PC-9 (cell line): ENCODE results near the gene KIAA0232. TPM values are rescaled to one million over a fixed set of nuclear protein-coding genes. Genes with fewer than 3 reads are reported as not detected.
"Not testable (repeated sequence)": the region's sequence is repeated elsewhere in the genome, so short reads cannot be mapped to it uniquely, and the experiment has no call there.

Source experiments
- BruUV-seq: library from RNA; stranded (reverse); fragments of 400-500 nt; replicated peaks from 2 replicates; lab custom pipeline; 2021; lab: Mats Ljungman, UMichigan
- CTCF ChIA-PET: fragments of 300-600 bp; sonication (Branson Sonifier 250); formaldehyde crosslinking; loops from one replicate; lab custom pipeline; 2022; ENCODE audit warnings: antibody characterized with exemption; lab: Charles Lee
- POLR2A ChIA-PET: fragments of 300-600 bp; sonication (Branson Sonifier 250); formaldehyde crosslinking; loops from one replicate; lab custom pipeline; 2022; ENCODE audit warnings: antibody characterized with exemption; ENCODE audit not compliant: unreplicated experiment; lab: Charles Lee
- DNase-seq, 2 experiments: peaks; one replicate each; pipeline versions ENCODE4 v3.0.0 to v3.0.0-alpha.2; 2015 to 2022; ENCODE audit warnings: mixed read lengths in 1 of 2
- H2AFZ ChIP-seq: fragments of 200-600 bp; sonication (generic); 2 replicates; pipeline ENCODE4 v1.8.1; 2017; ENCODE audit warnings: antibody characterized with exemption
- H3F3A ChIP-seq: fragments of 200-600 bp; sonication (generic); 2 replicates; pipeline ENCODE4 v1.8.1; 2017; ENCODE audit warnings: antibody characterized with exemption, mild to moderate bottlenecking, low read depth; ENCODE audit not compliant: insufficient read depth
- H3K27ac ChIP-seq: fragments of 200-600 bp; sonication (generic); 2 replicates; pipeline ENCODE4 v1.6.1; 2016; ENCODE audit warnings: mixed run types
- H3K27me3 ChIP-seq: fragments of 200-600 bp; sonication (generic); 2 replicates; pipeline ENCODE4 v1.6.1; 2016; ENCODE audit warnings: low read depth, mixed run types; ENCODE audit not compliant: insufficient read depth
- H3K36me3 ChIP-seq: fragments of 200-600 bp; sonication (generic); 2 replicates; pipeline ENCODE4 v1.6.1; 2016; ENCODE audit warnings: low read depth, mixed run types
- H3K4me1 ChIP-seq: fragments of 200-600 bp; sonication (generic); replicated peaks from 2 replicates; pipeline ENCODE4 v1.6.1; 2016; ENCODE audit warnings: mixed run types; ENCODE audit not compliant: insufficient read depth
- H3K4me2 ChIP-seq: fragments of 200-600 bp; sonication (generic); 2 replicates; pipeline ENCODE4 v1.6.1; 2017; ENCODE audit warnings: mixed run types
- H3K4me3 ChIP-seq: fragments of 200-600 bp; sonication (generic); 2 replicates; pipeline ENCODE4 v1.6.1; 2016; ENCODE audit warnings: mixed run types
- H3K79me2 ChIP-seq: fragments of 200-600 bp; sonication (generic); 2 replicates; pipeline ENCODE4 v1.6.1; 2017; ENCODE audit warnings: low read depth, mixed run types
- H3K9me2 ChIP-seq: fragments of 200-600 bp; sonication (generic); 2 replicates; pipeline ENCODE4 v1.8.1; 2017; ENCODE audit warnings: mild to moderate bottlenecking; ENCODE audit not compliant: insufficient read depth
- H3K9me3 ChIP-seq: fragments of 200-600 bp; sonication (generic); 2 replicates; pipeline ENCODE4 v1.8.1; 2016; ENCODE audit warnings: low read depth; ENCODE audit not compliant: insufficient read depth
- H4K20me1 ChIP-seq: fragments of 200-600 bp; sonication (generic); 2 replicates; pipeline ENCODE4 v1.8.1; 2017; ENCODE audit not compliant: insufficient read depth
- CTCF ChIP-seq: fragments of 200-600 bp; sonication (generic); conservative IDR thresholded peaks from 2 replicates; pipeline ENCODE4 v1.6.1; 2017; ENCODE audit warnings: mixed run types, antibody characterized with exemption, mild to moderate bottlenecking, moderate library complexity
- EZH2 ChIP-seq: fragments of 200-600 bp; sonication (generic); IDR thresholded peaks from 2 replicates; pipeline ENCODE4 v1.8.0; 2017; ENCODE audit warnings: antibody characterized with exemption, low read depth
- intact Hi-C: fragments of 100-400 bp; cut with micrococcal nuclease; formaldehyde crosslinking; loops from one replicate; pipeline ENCODE4 v1.10.0; 2022; ENCODE audit not compliant: unreplicated experiment
- total RNA-seq: library from RNA; stranded (reverse); gene quantifications from 2 replicates; pipeline ENCODE4 v1.2.3, GENCODE V29; 2021

The KIAA0232 gene
- total RNA-seq, 1 experiment from 2014 or later: 24.7 TPM

GRCh38 chr4:6901669-6902317, 119.3 kb downstream of the KIAA0232 start:
- intact Hi-C loops: no loop called here
- Histone ChIP-seq H3K4me2 (no peak overlapping the region), H3K4me3 (no peak overlapping the region), H4K20me1 (no peaks in the 10 kb centered on the region), H3F3A (no peaks in the 10 kb centered on the region), H3K27me3 (no peaks in the 10 kb centered on the region), H3K4me1 (no peaks in the 10 kb centered on the region), H3K9me3 (no peaks in the 10 kb centered on the region), H3K79me2 (no peaks in the 10 kb centered on the region), H3K9me2 (no peaks in the 10 kb centered on the region), H2AFZ (no peak overlapping the region), H3K36me3 (no peaks in the 10 kb centered on the region), H3K27ac (no peak overlapping the region)
- POLR2A ChIA-PET: no interaction called here
- no TSS peak for BruUV-seq
- CTCF ChIA-PET: no interaction called here
- TF ChIP-seq EZH2 (no peak), CTCF (no peak)
- DNase-seq: no peak

GRCh38 chr4:6902318-6903042, 120.0 kb downstream of the KIAA0232 start:
- no peak overlapping the region for H3K4me2 ChIP-seq
- H3K79me2 ChIP-seq: no peaks in the 10 kb centered on the region
- no peak overlapping the region for H2AFZ ChIP-seq
- no peaks in the 10 kb centered on the region for H3K27me3 ChIP-seq
- H3K4me1 ChIP-seq: no peaks in the 10 kb centered on the region
- no peak overlapping the region for H3K27ac ChIP-seq
- CTCF ChIA-PET: no interaction called here
- no peaks in the 10 kb centered on the region for H3F3A ChIP-seq
- peak in 1 of 2 experiments; percentile 12 for DNase-seq
- POLR2A ChIA-PET: no interaction called here
- no peaks in the 10 kb centered on the region for H4K20me1 ChIP-seq
- no TSS peak for BruUV-seq
- no peak for TF ChIP-seq CTCF
- no peak for TF ChIP-seq EZH2
- H3K9me3 ChIP-seq: no peaks in the 10 kb centered on the region
- intact Hi-C loops: no loop called here
- H3K4me3 ChIP-seq: no peak overlapping the region
- H3K36me3 ChIP-seq: no peaks in the 10 kb centered on the region
- no peaks in the 10 kb centered on the region for H3K9me2 ChIP-seq

DNA sequence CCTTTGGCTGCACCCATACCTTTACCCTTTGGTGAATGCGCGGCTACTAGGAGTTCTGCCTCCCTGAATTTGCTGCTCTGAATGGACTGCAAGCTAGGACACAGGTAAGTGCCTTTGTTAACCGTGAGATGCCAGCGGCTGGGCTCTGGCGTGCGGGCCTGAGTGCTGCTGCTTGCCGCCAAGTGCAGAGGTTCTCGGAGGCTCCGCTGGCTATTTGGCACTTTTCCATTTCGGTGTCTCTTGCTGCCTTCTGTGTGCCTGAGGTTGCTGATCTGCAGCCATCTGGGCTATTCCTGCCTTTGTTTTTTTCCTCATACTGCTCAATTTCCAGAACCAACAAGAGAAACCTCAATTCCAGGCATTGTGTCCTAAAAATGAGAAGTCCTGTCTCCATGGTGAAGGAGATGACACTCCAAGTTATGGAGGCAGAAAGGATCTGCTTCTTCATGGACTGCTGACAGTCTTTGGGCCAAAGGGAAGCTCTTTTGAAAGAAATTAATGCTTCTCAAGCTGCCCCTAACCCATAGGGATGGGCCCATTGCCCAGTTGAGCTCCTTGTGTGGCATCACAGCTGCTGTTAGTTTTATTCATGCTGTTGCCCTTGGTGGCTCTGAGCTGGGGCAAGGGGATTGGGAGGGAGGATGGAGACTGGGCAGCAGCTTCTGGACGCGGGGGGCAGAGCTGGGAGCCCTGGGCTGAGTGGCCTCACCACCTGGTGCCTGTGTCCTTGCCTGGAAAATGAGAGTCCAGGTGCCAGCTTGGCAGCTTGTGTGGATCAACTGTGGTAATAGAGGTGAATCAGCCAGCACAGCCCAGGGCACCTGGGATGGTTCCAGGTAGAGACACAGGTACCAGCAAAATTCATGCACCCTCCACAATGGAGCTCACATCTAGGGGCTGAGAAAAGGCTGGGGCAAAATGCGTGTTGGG, 123.3 kb downstream of the KIAA0232 start:
- BruUV-seq: no TSS peak
- CTCF ChIA-PET: no interaction called here
- intact Hi-C loops: no loop called here
- H3K36me3 ChIP-seq: no peaks in the 10 kb centered on the region
- no peaks in the 10 kb centered on the region for H3K27me3 ChIP-seq
- no peak overlapping the region for H3K4me2 ChIP-seq
- H3K27ac ChIP-seq: no peak overlapping the region
- H3K9me2 ChIP-seq: no peaks in the 10 kb centered on the region
- H2AFZ ChIP-seq: no peak overlapping the region
- POLR2A ChIA-PET: interaction anchor here (0.6 kb wide), 1 partner anchor 1633 kb away, joined by 3 read pairs; no protein-coding TSS in a partner anchor
- peaks cover 11% of the 10 kb centered on the region; the same call in 1 of the 2 replicates for H3K4me1 ChIP-seq
- H3K9me3 ChIP-seq: no peaks in the 10 kb centered on the region
- H3F3A ChIP-seq: no peaks in the 10 kb centered on the region
- H4K20me1 ChIP-seq: no peaks in the 10 kb centered on the region
- H3K4me3 ChIP-seq: no peak overlapping the region
- DNase-seq: no peak
- no peak for TF ChIP-seq CTCF
- TF ChIP-seq EZH2: no peak
- peaks cover 7% of the 10 kb centered on the region; the same call in 1 of the 2 replicates for H3K79me2 ChIP-seq

- H3K27me3 ChIP-seq, H3K9me3 ChIP-seq, intact Hi-C loops, CTCF ChIA-PET, DNase-seq, H2AFZ ChIP-seq, H3K9me2 ChIP-seq, H3K4me2 ChIP-seq, H4K20me1 ChIP-seq, POLR2A ChIA-PET, BruUV-seq, H3F3A ChIP-seq, H3K27ac ChIP-seq, H3K4me3 ChIP-seq, H3K36me3 ChIP-seq: not testable (repeated sequence)
- peaks cover 14% of the 10 kb centered on the region; the same call in 1 of the 2 replicates for H3K4me1 ChIP-seq
- peaks cover 14% of the 10 kb centered on the region; the same call in 1 of the 2 replicates for H3K79me2 ChIP-seq
Measured at GRCh38 chr4:6906486-6906885, 124.0 kb downstream of the KIAA0232 start.
